HG02973 (cell line): Measurements from ENCODE around the gene TRIM7.
A peak's percentile ranks its signal among the peaks of the same experiment; 100 is the strongest.
"Not testable (repeated sequence)": the region's sequence is repeated elsewhere in the genome, so short reads cannot be mapped to it uniquely, and the experiment has no call there.

Experiments
- ATAC-seq: cut with Tn5 transposase; IDR thresholded peaks from one replicate; pipeline ENCODE4 v1.9.1; 2021; ENCODE audit warnings: moderate library complexity; ENCODE audit not compliant: unreplicated experiment

Gene TRIM7

DNA sequence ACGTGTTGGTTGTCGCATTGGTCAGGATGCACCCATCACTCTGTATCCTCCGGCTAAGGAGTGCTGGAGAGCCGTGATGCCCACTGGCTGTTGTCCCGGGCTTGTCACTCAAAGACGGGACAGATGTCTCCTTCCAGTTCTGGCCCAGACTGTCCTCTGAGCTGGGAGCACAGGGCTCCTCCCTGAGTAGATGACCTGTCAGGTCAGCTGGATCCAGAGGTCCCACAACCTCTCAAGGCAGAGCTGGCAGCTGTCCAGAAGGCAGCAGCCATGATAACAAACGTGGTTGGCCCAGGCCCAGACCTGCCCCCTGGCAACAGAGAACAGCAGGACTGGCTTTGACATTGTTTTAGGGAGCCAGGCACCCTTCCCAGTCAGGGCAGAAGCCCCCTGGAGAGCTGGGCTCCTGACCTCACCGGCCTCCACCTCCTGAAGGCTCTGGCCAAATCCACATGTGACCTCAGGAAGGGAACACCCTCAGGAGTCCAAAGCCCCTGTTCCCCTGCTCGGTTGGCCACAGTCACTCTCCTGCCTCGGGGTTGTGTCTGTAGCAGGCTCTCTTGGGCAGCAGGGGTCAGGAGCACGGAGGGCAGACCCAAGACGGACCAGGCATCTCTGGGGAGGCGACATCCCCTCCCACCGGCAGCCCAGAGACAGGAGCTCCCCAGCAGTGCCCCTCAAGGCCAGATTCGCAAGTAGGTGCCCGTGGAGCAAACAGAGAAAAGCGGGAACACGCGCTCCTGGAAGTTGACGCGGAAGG is 10.3 kb downstream of the TRIM7 start:
- ATAC-seq = no peak

DNA sequence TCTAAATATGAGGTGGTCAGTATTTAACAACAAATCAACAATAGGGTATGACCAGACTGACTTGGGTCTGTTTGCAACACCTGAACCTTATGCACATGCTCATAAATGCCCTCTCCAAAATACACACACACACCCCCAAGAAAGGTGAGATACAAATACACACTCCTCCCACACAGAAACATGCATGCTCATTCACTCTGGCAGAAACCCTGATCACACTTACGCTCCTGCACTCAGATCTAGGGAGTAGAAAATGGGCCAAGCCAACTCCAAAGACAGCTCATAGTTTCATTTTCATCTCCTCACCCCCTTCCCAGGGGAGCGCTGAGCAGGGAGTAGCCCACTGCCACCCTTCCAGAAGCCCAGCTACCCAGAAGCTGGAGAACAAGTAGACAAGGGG is 11.3 kb downstream of the TRIM7 start:
- ATAC-seq = no peak

DNA sequence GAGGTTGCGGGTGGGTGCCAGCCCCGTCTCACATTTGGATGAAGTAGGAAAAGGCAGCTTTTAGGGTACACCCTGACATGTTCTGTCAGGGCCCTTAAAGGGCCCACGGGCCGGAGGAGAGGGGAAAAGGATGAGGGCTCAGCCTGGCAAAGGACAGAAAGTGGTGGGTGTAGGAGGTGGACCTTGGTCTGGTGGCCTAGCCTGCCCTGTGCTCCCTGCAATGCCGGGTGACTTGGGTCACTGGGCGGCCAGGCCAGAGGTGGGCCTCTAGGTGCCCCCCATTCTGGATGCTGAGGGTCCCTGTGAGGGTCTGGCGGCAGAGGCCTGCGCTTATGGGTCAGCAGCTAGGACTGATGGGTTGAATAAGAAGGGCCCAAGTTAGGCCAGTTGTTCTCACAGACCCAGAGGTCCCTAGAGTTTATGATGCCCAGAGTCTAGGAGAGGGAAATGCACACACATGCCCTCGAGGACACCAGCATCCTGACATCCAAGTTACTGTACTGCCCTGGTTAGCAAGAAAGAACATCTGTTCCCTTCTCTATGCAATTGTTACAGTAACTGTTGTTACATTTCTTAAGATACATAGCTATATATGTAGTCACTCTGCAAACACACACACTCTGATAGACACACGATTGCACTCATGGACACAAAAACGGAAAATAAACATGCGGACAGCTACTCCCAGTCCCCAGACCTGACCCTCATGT is 12.5 kb downstream of the TRIM7 start:
- ATAC-seq = no peak

DNA sequence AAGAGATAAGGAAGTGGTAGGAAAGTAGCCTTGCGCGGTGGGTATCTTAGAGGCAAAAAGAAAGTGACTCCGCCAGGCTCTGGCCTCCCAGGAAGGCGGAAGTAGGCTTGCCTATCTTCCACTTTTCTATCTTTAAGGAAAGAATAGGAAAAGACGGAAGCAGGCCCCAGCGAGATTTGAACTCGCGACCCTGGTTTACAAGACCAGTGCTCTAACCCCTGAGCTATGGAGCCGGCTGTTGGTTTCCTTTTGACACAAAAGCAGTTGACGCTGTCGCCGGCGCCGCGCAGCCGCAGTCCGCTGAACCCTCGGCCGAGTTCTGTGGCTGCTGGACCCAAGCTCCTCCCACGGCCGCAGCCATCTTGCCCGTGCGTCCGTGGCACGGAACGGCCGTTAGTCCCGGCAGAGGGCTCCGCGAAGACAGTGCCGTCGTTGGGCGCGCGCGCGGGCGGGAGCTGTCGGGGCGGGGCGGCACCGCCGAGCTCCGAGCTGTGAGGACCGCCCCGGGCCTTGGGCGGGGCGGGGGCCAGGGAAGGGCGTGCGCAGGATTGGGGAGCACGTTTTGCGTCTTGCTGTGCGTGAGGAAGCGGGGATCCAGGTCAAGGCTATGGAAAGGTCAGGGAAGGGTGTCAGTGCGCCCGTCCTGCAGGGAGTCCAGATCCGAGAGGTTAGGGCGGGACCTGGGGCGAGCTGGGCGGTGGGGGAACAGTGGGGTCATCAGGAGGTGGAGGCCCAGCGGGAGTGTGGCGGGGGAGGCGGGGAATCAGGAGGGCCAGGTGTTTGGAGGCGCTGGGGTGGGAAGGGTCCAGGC is 13.3 kb downstream of the TRIM7 start:
- peak; percentile 53 for ATAC-seq

DNA sequence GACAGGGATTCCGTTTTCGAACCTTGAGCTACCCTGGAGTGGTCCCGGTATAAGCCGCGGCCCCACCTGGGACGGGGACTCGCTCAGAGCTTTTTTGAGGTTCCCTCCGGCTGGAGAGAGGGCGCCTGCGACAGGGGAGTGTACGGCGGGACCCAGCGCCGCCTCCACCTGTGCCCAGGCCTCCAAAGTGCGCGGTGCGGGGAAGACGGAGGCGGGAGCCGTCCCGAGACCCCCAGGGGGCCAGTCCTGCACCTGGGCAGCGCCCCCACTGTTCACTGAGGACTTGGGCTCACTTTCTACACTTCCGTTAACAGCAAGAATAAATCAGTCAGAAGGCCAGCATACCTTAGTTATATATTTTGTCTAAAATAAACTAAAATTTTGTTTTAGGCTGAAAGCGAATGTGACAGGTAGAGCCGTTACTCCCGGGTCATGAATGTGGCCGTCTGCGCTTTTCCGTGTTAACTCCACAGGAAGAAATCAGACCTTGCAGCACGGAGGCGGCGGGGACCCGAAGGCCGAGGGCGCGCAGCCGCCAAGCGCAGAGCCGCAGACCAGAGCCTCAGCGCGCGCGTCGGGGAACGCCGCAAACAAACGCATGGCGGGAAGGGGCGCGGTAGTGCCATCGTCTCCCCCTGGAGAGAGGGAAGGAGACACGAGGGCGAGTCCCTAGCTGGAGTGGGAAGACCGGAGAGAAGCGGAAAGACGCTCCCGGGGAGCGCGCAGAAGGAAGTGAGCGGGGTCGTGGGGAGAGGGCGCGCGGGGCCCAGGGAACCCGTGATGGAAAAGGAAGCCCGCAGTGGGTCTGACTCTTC is 14.1 kb downstream of the TRIM7 start:
- ATAC-seq = peak; percentile 5

DNA sequence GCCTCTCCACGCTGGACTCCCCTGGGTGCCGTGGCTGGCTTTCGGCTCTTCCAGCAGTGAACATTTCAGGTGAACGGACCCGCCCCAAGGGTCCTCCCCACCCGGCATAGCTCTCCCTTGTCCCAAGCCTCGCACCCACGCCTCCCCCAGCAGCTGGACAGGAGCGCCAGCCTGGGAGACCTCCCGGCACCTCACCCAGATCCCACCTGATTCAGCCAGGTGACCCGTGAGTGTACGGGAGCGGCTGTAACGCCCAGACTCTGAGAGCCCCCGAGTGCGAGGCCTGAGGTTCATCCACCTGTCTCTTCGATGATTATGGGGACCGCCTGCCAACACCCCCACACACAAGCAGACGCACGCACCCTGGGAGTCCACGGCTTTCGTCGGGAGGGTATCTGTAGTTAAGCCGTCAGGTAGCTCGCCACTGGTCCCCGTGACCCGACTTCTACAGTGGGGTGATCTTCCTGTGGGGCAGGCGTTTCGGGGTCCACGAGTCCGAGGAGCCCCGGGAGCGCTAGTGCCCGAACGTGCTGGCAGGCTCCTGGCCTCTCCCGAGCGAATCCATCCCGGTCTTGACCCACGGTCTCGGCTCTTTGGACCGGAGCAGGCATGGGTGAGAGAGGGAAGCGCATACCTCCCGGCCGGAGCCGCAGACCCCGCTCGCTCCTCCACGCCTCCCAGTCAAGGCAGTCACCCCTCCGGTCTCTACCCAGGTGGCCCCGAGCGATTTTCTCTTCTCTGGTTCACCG is 14.9 kb downstream of the TRIM7 start:
- ATAC-seq = no peak

DNA sequence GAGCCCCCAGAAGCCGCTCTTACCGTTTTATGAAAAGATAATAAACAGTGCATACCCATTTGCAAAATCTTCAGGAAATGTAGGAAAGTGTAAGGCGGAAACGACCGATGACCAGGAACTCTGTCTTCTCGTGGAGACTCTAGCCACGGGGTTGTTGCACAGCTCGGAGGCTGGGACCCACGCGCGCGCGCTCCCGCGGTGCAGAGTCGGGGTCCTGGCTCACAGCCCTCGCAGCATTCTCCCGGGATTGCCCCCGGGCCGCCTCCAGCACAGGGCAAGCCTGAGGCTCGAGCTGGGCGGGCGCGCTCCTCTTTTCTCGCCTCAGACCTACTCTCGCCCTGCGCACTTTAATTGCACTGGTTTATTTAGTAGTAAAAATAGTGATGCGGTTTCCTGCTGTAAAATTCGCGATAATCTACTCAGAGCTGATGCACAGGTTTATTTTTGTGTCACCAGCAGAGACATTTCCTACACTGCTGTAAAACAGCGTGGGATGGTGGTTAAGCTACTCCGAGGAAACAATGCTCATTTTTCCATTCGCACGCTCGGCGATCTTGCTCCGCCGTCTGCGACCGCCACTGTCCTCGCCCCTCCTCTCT is 15.5 kb downstream of the TRIM7 start:
- no peak for ATAC-seq

DNA sequence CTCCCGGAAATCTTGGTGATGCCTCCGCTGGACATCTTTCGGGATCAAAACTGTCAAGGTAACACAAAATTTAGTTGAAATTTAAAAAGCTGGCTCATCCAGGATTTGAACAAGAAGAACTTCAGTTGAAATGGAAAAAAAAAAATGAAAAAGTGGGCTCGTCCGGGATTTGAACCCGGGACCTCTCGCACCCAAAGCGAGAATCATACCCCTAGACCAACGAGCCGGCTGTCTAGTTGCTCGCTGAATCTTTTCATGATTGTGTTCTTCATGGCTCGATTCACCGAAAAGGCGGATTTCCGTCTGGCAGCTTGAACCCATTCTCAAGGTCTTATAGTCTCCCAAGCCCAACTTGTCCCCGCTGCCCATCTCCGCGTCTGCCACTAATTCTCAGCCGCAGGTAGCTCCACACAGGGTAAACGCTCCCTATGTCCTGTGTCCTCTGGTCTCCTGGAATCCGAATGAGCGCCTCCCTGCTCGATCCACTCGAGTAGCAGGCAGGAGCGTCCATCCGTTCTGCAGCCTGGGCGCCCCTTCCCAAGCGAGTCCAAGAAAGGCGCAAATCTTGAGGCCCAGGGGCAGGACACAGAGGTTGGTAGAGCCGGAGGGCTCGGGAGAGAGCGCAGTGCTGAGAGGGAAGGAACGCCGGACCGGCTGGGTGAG is 16.2 kb downstream of the TRIM7 start:
- ATAC-seq = no peak

DNA sequence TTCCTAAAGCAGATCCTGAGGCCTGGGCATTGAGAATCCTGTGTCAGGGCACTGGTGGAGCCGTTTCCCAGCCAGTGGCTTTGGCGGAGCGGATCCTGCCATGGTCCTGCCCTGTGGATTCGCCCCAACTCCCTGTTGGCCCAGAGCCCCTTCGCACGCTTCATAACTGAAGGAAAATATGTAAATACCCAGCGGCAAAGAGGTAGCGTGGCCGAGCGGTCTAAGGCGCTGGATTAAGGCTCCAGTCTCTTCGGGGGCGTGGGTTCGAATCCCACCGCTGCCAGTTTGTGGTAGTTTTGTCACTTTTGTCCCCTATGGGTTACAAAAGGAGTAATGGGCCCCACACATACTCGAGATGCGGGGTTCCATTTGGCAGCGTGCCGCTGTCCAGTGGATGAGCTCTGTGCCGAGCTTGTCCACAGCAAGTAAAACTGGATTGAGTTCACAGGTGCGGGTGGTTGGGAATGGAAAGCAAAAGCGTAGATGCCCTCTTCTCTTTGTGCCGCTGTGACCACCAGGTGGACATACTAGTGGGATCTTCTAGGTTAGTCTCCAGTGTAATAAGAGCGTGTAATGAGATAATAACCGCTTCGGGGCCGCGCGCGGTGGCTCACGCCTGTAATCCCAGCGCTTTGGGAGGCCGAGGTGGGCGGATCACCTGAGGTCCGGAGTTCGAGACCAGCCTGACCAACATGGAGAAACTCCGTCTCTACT is 17.3 kb downstream of the TRIM7 start:
- ATAC-seq = no peak

DNA sequence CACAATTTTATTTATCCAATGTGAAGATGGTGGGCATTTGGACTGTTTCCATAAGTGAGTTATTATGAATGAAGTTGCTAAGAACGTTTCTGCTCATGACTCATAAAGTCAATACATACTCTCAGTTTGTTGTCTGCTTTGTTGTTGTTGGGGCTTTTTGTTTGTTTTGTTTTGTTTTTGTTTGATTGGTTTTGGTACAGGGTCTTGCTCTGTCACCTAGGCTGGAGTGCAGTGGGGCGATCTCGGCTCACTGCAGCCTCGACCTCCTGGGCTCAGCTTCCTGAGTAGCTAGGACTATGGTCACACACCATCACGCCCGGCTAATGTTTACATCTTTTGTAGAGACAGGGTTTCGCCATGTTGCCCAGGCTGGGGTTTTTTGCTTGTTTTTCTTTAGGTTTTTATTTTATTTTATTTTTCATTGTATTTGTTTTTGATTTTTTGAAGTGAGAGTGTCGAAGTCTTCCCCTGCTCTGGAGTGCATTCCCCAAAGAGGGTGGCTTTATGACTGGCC is 18.0 kb downstream of the TRIM7 start:
- no peak for ATAC-seq

DNA sequence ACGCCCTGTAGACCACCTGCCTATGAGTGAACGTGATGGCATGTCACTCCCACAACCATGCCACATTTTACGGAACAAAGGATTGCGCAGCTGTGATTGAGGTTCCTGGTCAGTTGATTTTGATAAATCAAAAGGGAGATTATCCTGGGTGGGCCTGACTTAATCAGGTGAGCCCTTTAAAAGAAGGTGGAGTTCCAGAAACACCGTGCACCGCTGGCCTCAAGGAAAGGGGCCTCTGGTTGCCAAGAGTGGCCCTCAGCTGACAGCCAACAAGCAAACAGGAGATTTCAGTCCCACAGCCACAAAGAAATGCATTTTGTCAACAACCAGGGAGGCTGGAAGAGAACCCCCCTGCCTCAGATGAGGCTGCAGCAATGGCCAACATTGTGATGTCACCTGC is 19.0 kb downstream of the TRIM7 start:
- ATAC-seq = no peak

DNA sequence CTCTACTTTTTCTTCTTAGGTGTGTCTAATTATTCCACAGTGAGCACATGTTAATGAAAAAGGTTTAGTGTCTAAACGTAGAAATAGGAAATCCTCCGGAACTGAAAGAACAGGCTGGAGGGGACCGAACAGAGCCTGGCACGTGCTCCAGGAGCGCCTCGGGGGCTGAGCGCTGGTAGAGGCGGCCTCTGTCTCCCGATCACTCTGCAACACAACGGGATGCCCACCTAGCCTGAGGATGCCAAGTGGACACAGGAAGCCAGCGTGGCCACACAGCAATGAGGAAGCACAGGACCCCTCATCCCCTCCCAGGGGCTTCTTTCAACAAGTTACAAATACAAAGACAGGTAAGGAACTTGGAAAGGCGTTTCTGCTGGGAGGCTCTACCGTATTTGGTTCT is 19.4 kb downstream of the TRIM7 start:
- ATAC-seq = no peak

DNA sequence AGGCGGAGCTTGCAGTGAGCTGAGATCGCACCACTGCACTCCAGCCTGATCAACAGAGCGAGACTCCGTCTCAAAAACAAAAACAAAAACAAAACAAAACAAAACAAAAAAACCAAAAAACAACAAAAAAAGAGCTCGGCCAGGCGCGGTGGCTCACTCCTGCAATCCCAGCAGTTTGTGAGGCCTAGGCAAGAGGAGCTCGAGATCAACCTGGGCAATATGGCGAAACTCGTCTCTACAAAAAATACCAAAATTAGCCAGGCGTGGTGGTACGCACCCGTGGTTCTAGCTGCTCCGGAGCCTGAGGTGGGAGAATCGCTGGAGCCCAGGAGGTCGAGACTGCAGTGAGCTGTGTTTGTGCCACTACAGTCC is 20.2 kb downstream of the TRIM7 start:
- no peak for ATAC-seq

DNA sequence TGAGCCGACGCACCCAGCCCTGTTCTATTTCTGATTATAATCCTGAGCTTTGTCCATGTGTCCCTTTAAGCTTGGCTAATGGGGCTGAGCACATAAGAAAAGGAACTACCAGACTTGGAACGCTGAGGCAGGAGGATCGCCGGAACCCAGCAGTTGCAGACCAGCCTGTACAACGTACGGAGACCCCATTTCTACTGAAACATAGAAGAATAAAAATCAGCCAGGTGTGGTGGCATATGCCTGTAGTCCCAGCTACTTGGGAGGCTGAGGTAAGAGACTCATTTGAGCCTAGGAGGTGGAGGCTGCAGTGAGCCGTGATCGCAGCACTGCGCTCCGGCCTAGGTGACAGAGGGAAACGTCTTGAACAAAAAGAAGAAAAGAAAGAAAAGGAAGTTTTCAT is 22.3 kb downstream of the TRIM7 start:
- no peak for ATAC-seq

DNA sequence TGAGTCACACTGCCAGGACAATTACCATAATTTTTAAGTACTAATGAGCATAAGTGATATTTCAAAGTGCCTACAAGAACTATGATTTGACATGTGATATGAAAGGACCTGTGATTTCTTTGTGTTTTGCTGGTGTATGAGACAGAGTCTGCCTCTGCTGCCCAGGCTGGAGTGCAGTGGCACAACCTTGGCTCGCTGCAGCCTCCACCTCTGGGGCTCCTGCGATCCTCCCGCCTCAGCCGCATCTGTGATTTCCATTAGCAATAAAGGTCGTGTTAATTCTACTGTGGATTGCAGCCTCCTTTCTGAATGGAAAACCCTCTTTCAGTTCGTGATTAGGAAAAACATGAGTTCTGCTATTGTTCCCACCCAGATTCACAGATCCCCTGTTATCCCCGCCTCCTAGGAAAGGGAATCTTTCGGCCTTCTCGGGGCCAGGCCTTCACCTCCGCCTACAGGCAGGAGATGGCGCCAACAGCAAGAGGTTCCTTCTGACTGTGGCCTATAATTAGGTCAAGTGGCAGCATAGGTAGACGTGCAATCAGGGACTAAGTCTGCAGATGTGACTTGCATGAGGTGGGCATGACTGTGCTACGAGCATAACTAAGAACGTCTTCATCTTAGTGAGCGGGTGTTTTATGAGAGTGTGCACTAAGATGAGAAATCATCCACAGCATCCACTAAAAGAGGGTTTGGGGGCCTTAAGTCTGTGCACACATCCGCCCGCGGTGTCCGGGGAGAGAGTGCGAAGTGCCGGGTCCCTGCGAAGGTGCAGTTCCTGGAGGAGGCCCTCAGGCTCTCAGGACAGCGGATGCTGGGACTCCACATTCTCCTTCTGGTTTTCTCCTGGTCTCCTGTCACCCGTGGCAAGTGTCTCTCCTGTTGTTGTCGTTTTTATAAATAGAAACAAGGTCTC is 23.1 kb downstream of the TRIM7 start:
- ATAC-seq = peak; percentile 58

DNA sequence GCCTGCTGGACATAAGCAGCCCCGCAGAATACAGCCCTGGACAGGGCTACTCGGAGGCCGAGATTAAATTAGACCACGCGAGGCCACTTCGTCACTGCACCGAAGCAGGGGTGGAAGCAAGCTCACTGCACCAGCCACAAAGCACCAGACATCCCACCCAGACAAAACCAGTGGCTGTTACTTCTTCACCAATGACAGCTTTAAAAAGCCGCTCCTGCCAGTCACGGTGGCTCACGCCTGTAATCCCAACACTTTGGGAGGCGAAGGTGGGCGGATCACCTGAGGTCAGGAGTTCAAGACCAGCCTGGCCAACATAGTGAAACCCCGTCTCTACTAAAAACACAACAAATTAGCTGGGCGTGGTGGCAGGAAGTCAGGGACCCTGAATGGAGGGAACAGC is 27.4 kb downstream of the TRIM7 start:
- not testable (repeated sequence) for ATAC-seq

DNA sequence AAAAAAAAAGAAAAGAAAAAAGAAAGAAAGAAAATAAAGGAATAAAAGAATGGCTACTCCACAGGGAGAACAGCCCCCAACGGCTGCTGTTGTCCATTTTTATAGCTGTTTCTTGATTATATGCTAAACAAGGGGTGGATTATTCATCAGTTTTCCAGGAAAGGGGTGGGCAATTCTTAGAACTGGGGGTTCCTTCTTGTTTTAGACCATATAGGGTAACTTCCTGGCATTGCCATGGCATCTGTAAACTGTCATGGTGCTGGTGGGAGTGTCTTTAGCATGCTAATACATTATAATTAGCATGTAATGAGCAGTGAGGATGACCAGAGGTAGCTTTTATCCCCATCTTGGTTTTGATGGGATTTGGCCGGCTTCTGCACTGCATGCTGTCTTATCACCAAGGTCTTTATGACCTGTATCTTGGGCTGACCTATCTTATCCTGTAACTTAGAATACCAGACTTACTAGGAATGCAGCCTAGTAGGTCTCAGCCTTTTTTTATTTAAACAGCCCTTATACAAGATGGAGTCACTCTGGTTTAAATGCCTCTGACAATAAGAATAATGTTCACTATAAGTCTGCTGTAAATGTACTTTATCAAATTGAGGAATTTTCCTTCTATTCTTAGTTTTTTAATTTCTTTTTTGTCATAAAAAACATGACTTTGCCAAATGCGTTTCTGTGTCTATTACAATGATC is 28.6 kb downstream of the TRIM7 start:
- no peak for ATAC-seq
